Gastroesophageal sphincter (tissue), 3 donors: ENCODE results near the gene UGT8.

Source experiments
- CTCF ChIP-seq, 4 experiments: fragments of 200-600 bp in 2 of 4; fragments of 450-650 bp in 2 of 4; sonication (generic) in 1 of 4; IDR thresholded peaks; one replicate each; pipeline ENCODE4 v1.5.1; 2017 to 2019; ENCODE audit warnings: antibody characterized with exemption in 4 of 4, mild to moderate bottlenecking in 2 of 4, moderate library complexity in 2 of 4
- POLR2A ChIP-seq, 2 donors: fragments of 450-650 bp; IDR thresholded peaks; one replicate each; pipeline ENCODE4 v1.6.1; 2017; ENCODE audit warnings: antibody characterized with exemption in 2 of 2, mild to moderate bottlenecking in 2 of 2, moderate library complexity in 1 of 2

GRCh38 chr4:114642173-114642780, 43.7 kb downstream of the UGT8 start:
- no peak for TF ChIP-seq CTCF (IDR thresholded peaks at IDR 0.05)
- no peak for TF ChIP-seq POLR2A (IDR thresholded peaks at IDR 0.05)
